GM23338 (cell line): ENCODE measurements around the gene FUT2. TPM values are rescaled to one million over a fixed set of nuclear protein-coding genes. Genes with fewer than 3 reads are reported as not detected.

Experiments used
- ATAC-seq: fragments of 200-7000 bp; cut with Tn5 transposase; 3 replicates; pipeline ENCODE4 v1.9.1; 2020
- DNase-seq: peaks from one replicate; pipeline ENCODE4 v3.0.0-alpha.2; 2015; ENCODE audit warnings: low spot score
- H2AFZ ChIP-seq: fragments of 200-600 bp; sonication (generic); 2 replicates; pipeline ENCODE4 v1.8.0; 2016; ENCODE audit warnings: antibody characterized with exemption, mild to moderate bottlenecking, moderate library complexity
- H3F3A ChIP-seq: fragments of 200-600 bp; sonication (generic); replicated peaks from 2 replicates; pipeline ENCODE4 v1.8.0; 2017; ENCODE audit warnings: antibody characterized with exemption, mixed run types, low read depth
- H3K27ac ChIP-seq: fragments of 200-600 bp; sonication (generic); 2 replicates; pipeline ENCODE4 v1.6.1; 2016; ENCODE audit warnings: low read depth
- H3K27me3 ChIP-seq: fragments of 200-600 bp; sonication (generic); 2 replicates; pipeline ENCODE4 v1.8.0; 2016; ENCODE audit warnings: mild to moderate bottlenecking, mixed run types, moderate library complexity; ENCODE audit not compliant: insufficient read depth
- H3K36me3 ChIP-seq: fragments of 200-600 bp; sonication (generic); 2 replicates; pipeline ENCODE4 v1.8.0; 2016; ENCODE audit warnings: mild to moderate bottlenecking; ENCODE audit not compliant: insufficient read depth
- H3K4me1 ChIP-seq: fragments of 200-600 bp; sonication (generic); 2 replicates; pipeline ENCODE4 v1.8.0; 2016; ENCODE audit warnings: mild to moderate bottlenecking, moderate library complexity; ENCODE audit not compliant: insufficient read depth
- H3K4me2 ChIP-seq: fragments of 200-600 bp; sonication (generic); 2 replicates; pipeline ENCODE4 v1.7.1; 2017; ENCODE audit warnings: mixed run types
- H3K4me3 ChIP-seq: fragments of 200-600 bp; sonication (generic); 2 replicates; pipeline ENCODE4 v1.6.1; 2016; ENCODE audit warnings: mixed run types
- H3K79me2 ChIP-seq: fragments of 200-600 bp; sonication (generic); replicated peaks from 2 replicates; pipeline ENCODE4 v1.8.0; 2017; ENCODE audit warnings: mild to moderate bottlenecking; ENCODE audit not compliant: insufficient read depth
- H3K9me2 ChIP-seq: fragments of 200-600 bp; sonication (generic); 2 replicates; pipeline ENCODE4 v1.8.0; 2017; ENCODE audit not compliant: insufficient read depth
- H4K20me1 ChIP-seq: fragments of 200-600 bp; sonication (generic); replicated peaks from 2 replicates; pipeline ENCODE4 v1.8.0; 2017; ENCODE audit warnings: mild to moderate bottlenecking; ENCODE audit not compliant: insufficient read depth
- H3K27ac Mint-ChIP-seq: 2 replicates; pipeline ENCODE4 v1.8.0; 2020; ENCODE audit warnings: inconsistent platforms, mild to moderate bottlenecking, moderate library complexity, mixed read lengths
- H3K27me3 Mint-ChIP-seq: 3 replicates; pipeline ENCODE4 v1.8.0; 2022; ENCODE audit warnings: low read depth, mild to moderate bottlenecking, moderate library complexity, mixed read lengths, inconsistent platforms; ENCODE audit not compliant: insufficient read depth, poor library complexity
- H3K36me3 Mint-ChIP-seq: 3 replicates; pipeline ENCODE4 v1.8.0; 2021; ENCODE audit warnings: low read depth, mild to moderate bottlenecking, inconsistent platforms, moderate library complexity, mixed read lengths
- H3K4me1 Mint-ChIP-seq: 3 replicates; pipeline ENCODE4 v1.8.0; 2020; ENCODE audit warnings: mild to moderate bottlenecking, inconsistent platforms, mixed read lengths
- H3K4me3 Mint-ChIP-seq: 3 replicates; pipeline ENCODE4 v1.8.0; 2021; ENCODE audit warnings: moderate library complexity, mild to moderate bottlenecking, inconsistent platforms, mixed read lengths
- H3K9me3 Mint-ChIP-seq: 3 replicates; pipeline ENCODE4 v1.8.0; 2020; ENCODE audit warnings: moderate library complexity, mild to moderate bottlenecking, inconsistent platforms, mixed read lengths
- EZH2phosphoT487 ChIP-seq: fragments of 200-600 bp; sonication (generic); IDR thresholded peaks from one replicate; pipeline ENCODE4 v1.8.1; 2018; ENCODE audit warnings: antibody characterized with exemption; ENCODE audit not compliant: unreplicated experiment
- JUNB ChIP-seq: IDR thresholded peaks from one replicate; pipeline ENCODE4 v1.6.1; 2016; ENCODE audit warnings: antibody characterized with exemption; ENCODE audit not compliant: unreplicated experiment
- NANOG ChIP-seq: IDR thresholded peaks from 2 replicates; pipeline ENCODE4 v1.6.1; 2016; ENCODE audit warnings: antibody characterized with exemption, borderline replicate concordance
- POLR2AphosphoS5 ChIP-seq: IDR thresholded peaks from 2 replicates; pipeline ENCODE4 v1.6.1; 2016; ENCODE audit warnings: antibody characterized with exemption, low read depth
- ZNF114 ChIP-seq: fragments of 250-450 bp; sonication (Bioruptor Pico); IDR thresholded peaks from 2 replicates; pipeline ENCODE4 v1.5.0; 2020; ENCODE audit warnings: mild to moderate bottlenecking, moderate library complexity
- ZNF331 ChIP-seq: fragments of 250-450 bp; sonication (Bioruptor Pico); IDR thresholded peaks from 2 replicates; pipeline ENCODE4 v1.5.0; 2020; ENCODE audit warnings: low read depth, mild to moderate bottlenecking, moderate library complexity
- polyA plus RNA-seq: library from polyadenylated mRNA; unstranded; fragments of >200 nt; fragmentation: Nextera tagmentation; extraction: Ambion mirVana; gene quantifications from 2 replicates; pipeline ENCODE4 v1.2.1, GENCODE V29; 2016
- total RNA-seq: library from RNA; depleted of rRNA; stranded (reverse); fragments of >200 nt; shearing (Covaris generic); gene quantifications from 2 replicates; pipeline ENCODE4 v1.2.3, GENCODE V29; 2014
- TF ChIP-seq, protein P1 (sequence below): IDR thresholded peaks from one replicate; pipeline ENCODE4 v1.6.1; 2018; ENCODE audit warnings: antibody characterized with exemption; ENCODE audit not compliant: unreplicated experiment
- TF ChIP-seq, protein P2 (sequence below), 2 experiments: fragments of 200-600 bp in 1 of 2; sonication (generic) in 1 of 2; conservative IDR thresholded peaks; 2 replicates each; pipeline versions ENCODE4 v1.5.1 to v1.6.1; 2016 to 2017; ENCODE audit warnings: antibody characterized with exemption in 2 of 2, low read depth in 2 of 2, mild to moderate bottlenecking in 2 of 2, moderate library complexity in 1 of 2

The FUT2 gene
- total and polyA plus RNA-seq, 2 experiments from 2014 or later = 5.0 to 5.6 TPM

DNA sequence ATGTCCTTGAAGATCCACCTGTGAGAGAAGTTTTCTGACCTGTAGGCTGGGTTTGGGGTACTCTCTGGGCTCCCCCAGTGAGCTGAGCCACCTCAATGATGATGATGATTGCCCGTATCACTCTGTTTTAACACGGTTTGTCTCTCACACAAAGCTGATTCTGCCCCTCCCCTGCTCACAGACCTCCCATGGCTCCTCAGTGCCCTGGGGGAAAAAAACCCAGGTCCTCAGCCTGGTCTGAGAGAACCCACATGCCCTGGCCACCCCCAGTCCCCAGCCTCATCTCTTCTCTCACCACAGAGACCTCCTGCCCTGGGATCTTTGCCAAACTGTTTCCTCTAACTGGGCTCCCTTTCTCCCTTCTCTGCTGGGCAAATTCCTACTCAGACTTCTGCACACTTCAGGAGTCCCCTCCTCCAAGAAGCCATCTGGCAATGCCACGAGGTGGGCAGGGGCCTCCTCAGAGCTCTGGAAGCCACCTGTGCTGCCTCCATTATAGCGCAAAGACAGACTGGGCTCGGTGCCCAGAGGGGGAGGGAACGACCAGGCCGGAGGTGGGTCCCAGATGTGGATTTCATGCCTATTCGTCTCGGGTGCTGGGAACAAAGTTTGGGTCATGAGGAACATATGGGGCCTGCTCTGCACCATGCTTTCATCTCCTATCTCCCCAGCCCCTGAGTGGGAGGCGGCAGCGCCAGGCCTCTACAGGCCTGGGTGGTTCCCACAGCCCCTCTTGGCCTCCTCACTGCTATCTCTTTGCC is 41.3 kb upstream of the FUT2 start:
- Histone ChIP-seq H3K4me1 (no peaks in the 10 kb centered on the region), H3K4me3 (no peak overlapping the region), H3K4me2 (no peak overlapping the region), H3K79me2 (no peaks in the 10 kb centered on the region), H3K9me2 (no peaks in the 10 kb centered on the region), H3K36me3 (no peaks in the 10 kb centered on the region), H2AFZ (peak overlapping the region; percentile 81; the same call in 1 of the 2 replicates), H3K27ac (no peak overlapping the region), H4K20me1 (no peaks in the 10 kb centered on the region), H3F3A (no peaks in the 10 kb centered on the region), H3K27me3 (no peaks in the 10 kb centered on the region)
- no peak overlapping the region for H3K27ac Mint-ChIP-seq
- H3K27me3 Mint-ChIP-seq = peaks cover 9% of the 10 kb centered on the region
- no peak for ATAC-seq
- H3K36me3 Mint-ChIP-seq = no peaks in the 10 kb centered on the region; the same call in 1 of the 3 replicates
- H3K4me3 Mint-ChIP-seq = no peak overlapping the region
- no peak for TF ChIP-seq JUNB
- no peak for TF ChIP-seq EZH2phosphoT487
- no peak for TF ChIP-seq ZNF331 (CRISPR knock-in tag)
- no peak for TF ChIP-seq POLR2AphosphoS5
- TF ChIP-seq NANOG = no peak
- TF ChIP-seq, protein P1, sequence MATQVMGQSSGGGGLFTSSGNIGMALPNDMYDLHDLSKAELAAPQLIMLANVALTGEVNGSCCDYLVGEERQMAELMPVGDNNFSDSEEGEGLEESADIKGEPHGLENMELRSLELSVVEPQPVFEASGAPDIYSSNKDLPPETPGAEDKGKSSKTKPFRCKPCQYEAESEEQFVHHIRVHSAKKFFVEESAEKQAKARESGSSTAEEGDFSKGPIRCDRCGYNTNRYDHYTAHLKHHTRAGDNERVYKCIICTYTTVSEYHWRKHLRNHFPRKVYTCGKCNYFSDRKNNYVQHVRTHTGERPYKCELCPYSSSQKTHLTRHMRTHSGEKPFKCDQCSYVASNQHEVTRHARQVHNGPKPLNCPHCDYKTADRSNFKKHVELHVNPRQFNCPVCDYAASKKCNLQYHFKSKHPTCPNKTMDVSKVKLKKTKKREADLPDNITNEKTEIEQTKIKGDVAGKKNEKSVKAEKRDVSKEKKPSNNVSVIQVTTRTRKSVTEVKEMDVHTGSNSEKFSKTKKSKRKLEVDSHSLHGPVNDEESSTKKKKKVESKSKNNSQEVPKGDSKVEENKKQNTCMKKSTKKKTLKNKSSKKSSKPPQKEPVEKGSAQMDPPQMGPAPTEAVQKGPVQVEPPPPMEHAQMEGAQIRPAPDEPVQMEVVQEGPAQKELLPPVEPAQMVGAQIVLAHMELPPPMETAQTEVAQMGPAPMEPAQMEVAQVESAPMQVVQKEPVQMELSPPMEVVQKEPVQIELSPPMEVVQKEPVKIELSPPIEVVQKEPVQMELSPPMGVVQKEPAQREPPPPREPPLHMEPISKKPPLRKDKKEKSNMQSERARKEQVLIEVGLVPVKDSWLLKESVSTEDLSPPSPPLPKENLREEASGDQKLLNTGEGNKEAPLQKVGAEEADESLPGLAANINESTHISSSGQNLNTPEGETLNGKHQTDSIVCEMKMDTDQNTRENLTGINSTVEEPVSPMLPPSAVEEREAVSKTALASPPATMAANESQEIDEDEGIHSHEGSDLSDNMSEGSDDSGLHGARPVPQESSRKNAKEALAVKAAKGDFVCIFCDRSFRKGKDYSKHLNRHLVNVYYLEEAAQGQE = no peak
- H3K4me1 Mint-ChIP-seq = peaks cover 11% of the 10 kb centered on the region
- H3K9me3 Mint-ChIP-seq = peaks cover 3% of the 10 kb centered on the region; the same call in 1 of the 3 replicates
- no peak for DNase-seq

DNA sequence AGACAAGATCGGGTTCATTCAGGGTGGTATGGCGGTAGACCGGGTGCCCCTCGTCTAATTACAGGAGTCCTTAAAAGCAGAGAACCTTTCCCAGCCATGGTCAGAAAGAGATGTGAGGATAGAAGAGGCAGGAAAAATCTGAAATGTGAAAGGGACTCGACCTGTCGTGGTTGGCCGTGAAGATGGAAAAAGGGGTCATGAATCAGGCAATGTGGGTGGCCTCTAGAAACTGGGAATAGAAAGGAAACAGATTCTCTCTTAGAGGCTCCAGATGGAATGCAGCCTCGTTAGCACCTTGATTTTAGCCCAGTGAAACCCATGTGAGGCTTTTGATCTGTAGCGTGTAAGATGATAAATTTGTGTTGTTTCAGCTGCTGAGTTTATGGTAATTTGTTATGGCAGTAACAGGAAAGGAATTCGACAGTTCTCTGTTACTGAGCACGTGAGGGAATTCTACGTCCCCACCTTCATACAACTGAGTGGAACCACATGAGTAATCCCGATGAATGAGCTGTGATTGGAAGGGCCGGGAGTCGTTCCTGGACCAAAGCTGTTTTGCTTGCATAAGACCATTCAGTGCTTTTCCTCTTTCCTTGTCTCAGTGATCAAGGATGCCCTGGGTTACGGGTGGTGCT is 38.8 kb upstream of the FUT2 start:
- H3K27me3 ChIP-seq = no peaks in the 10 kb centered on the region
- Mint-ChIP-seq H3K4me1 (peaks cover 11% of the 10 kb centered on the region), H3K27ac (no peak overlapping the region), H3K4me3 (no peak overlapping the region), H3K9me3 (peaks cover 8% of the 10 kb centered on the region), H3K36me3 (peaks cover 4% of the 10 kb centered on the region; the same call in 2 of the 3 replicates), H3K27me3 (peaks cover 9% of the 10 kb centered on the region)
- no peaks in the 10 kb centered on the region for H3F3A ChIP-seq
- H3K4me2 ChIP-seq = no peak overlapping the region
- no peak overlapping the region for H3K27ac ChIP-seq
- ATAC-seq (peak; percentile 18; the same call in 2 of the 3 replicates), DNase-seq (no peak)
- H2AFZ ChIP-seq = peak overlapping the region; percentile 11; the same call in 1 of the 2 replicates
- H3K4me1 ChIP-seq = no peaks in the 10 kb centered on the region
- no peaks in the 10 kb centered on the region for H4K20me1 ChIP-seq
- no peak overlapping the region for H3K4me3 ChIP-seq
- H3K79me2 ChIP-seq = no peaks in the 10 kb centered on the region
- no peaks in the 10 kb centered on the region for H3K9me2 ChIP-seq
- no peaks in the 10 kb centered on the region for H3K36me3 ChIP-seq
- TF ChIP-seq NANOG (no peak), ZNF114 (no peak), JUNB (no peak)
- TF ChIP-seq, protein P2, sequence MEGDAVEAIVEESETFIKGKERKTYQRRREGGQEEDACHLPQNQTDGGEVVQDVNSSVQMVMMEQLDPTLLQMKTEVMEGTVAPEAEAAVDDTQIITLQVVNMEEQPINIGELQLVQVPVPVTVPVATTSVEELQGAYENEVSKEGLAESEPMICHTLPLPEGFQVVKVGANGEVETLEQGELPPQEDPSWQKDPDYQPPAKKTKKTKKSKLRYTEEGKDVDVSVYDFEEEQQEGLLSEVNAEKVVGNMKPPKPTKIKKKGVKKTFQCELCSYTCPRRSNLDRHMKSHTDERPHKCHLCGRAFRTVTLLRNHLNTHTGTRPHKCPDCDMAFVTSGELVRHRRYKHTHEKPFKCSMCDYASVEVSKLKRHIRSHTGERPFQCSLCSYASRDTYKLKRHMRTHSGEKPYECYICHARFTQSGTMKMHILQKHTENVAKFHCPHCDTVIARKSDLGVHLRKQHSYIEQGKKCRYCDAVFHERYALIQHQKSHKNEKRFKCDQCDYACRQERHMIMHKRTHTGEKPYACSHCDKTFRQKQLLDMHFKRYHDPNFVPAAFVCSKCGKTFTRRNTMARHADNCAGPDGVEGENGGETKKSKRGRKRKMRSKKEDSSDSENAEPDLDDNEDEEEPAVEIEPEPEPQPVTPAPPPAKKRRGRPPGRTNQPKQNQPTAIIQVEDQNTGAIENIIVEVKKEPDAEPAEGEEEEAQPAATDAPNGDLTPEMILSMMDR (conservative IDR thresholded peaks at IDR 0.05; ENCODE audit: low read depth in 2 of 2) = no peak
